IMR-90 (cell line): ENCODE data around the gene ARHGAP10. TPM values are rescaled to one million over a fixed set of nuclear protein-coding genes. Genes with fewer than 3 reads are reported as not detected.

ENCODE experiments used
- ATAC-seq: fragments of 200-7000 bp; cut with Tn5 transposase; 2 replicates; pipeline ENCODE4 v1.9.1; 2020; ENCODE audit warnings: low read depth, mild to moderate bottlenecking, moderate library complexity
- BruUV-seq: library from RNA; stranded (reverse); fragments of 400-500 nt; replicated peaks from 2 replicates; lab custom pipeline; 2021; lab: Mats Ljungman, UMichigan
- CTCF ChIA-PET: fragments of 300-600 bp; formaldehyde crosslinking; extraction: SDS; loops from one replicate; lab custom pipeline; 2021; ENCODE audit warnings: antibody characterized with exemption; lab: Yijun Ruan, JAX
- POLR2A ChIA-PET: fragments of 300-600 bp; sonication (Branson Sonifier 250); formaldehyde crosslinking; loops from one replicate; lab custom pipeline; 2022; ENCODE audit warnings: antibody characterized with exemption; ENCODE audit not compliant: unreplicated experiment; lab: Charles Lee
- DNase-seq: peaks from one replicate; pipeline ENCODE4 v3.0.0; 2013
- H2AFZ ChIP-seq: replicated peaks from 2 replicates; pipeline ENCODE3; 2013; ENCODE audit warnings: low read length, mild to moderate bottlenecking; ENCODE audit not compliant: poor library complexity
- H2AK5ac ChIP-seq: 2 replicates; pipeline ENCODE4 v1.6.1; 2013; ENCODE audit warnings: low read depth, low read length, inconsistent platforms
- H2AK9ac ChIP-seq: replicated peaks from 2 replicates; pipeline ENCODE3; 2013; ENCODE audit warnings: mild to moderate bottlenecking, low read depth, low read length, moderate library complexity; ENCODE audit not compliant: poor library complexity
- H2BK120ac ChIP-seq: 2 replicates; pipeline ENCODE4 v1.6.1; 2013; ENCODE audit warnings: low read depth, low read length, inconsistent platforms
- H2BK15ac ChIP-seq: 3 replicates; pipeline ENCODE4 v1.6.1; 2013; ENCODE audit warnings: low read depth, low read length, inconsistent platforms
- H2BK20ac ChIP-seq: 2 replicates; pipeline ENCODE4 v1.6.1; 2013; ENCODE audit warnings: low read depth, mild to moderate bottlenecking, inconsistent platforms, low read length, moderate library complexity
- H2BK5ac ChIP-seq: 2 replicates; pipeline ENCODE4 v1.6.1; 2013; ENCODE audit warnings: mild to moderate bottlenecking, low read depth, low read length, inconsistent platforms; ENCODE audit not compliant: poor library complexity, severe bottlenecking
- H3K14ac ChIP-seq: replicated peaks from 2 replicates; pipeline ENCODE4 v1.6.1; 2013; ENCODE audit warnings: low read depth, low read length, inconsistent platforms
- H3K18ac ChIP-seq: 2 replicates; pipeline ENCODE4 v1.6.1; 2013; ENCODE audit warnings: low read depth, low read length, control low read depth
- H3K23ac ChIP-seq: 2 replicates; pipeline ENCODE4 v1.6.1; 2013; ENCODE audit warnings: low read depth, low read length, inconsistent platforms
- H3K27ac ChIP-seq: 2 replicates; pipeline ENCODE4 v1.5.1; 2013; ENCODE audit warnings: mild to moderate bottlenecking, control low read depth, low read length; ENCODE audit not compliant: insufficient read depth
- H3K27me3 ChIP-seq: 2 replicates; pipeline ENCODE4 v1.6.1; 2013; ENCODE audit warnings: low read length; ENCODE audit not compliant: control insufficient read depth, insufficient read depth
- H3K36me3 ChIP-seq: 2 replicates; pipeline ENCODE4 v1.6.1; 2013; ENCODE audit warnings: low read length, mixed read lengths; ENCODE audit not compliant: control insufficient read depth, insufficient read depth
- H3K4ac ChIP-seq: 2 replicates; pipeline ENCODE4 v1.6.1; 2013; ENCODE audit warnings: low read depth, low read length, inconsistent platforms
- H3K4me1 ChIP-seq: 2 replicates; pipeline ENCODE4 v1.6.1; 2013; ENCODE audit warnings: low read length, mixed read lengths; ENCODE audit not compliant: control insufficient read depth, insufficient read depth
- H3K4me2 ChIP-seq: 2 replicates; pipeline ENCODE4 v1.6.1; 2013; ENCODE audit warnings: low read depth, mild to moderate bottlenecking, control low read depth, low read length, moderate library complexity
- H3K4me3 ChIP-seq: 2 replicates; pipeline ENCODE4 v1.5.1; 2013; ENCODE audit warnings: low read depth, mild to moderate bottlenecking, control low read depth, low read length, moderate library complexity; ENCODE audit not compliant: insufficient read depth
- H3K56ac ChIP-seq: 2 replicates; pipeline ENCODE4 v1.6.1; 2013; ENCODE audit warnings: low read length, inconsistent platforms; ENCODE audit not compliant: insufficient read depth; ENCODE audit errors: extremely low read depth
- H3K79me1 ChIP-seq, 2 experiments: 2 replicates each; pipeline ENCODE4 v1.6.1; 2013; ENCODE audit warnings: low read length in 2 of 2, inconsistent platforms in 1 of 2, low read depth in 1 of 2
- H3K9ac ChIP-seq: 2 replicates; pipeline ENCODE4 v1.6.1; 2013; ENCODE audit warnings: low read depth, low read length, control low read depth
- H3K9me1 ChIP-seq: 2 replicates; pipeline ENCODE4 v1.6.1; 2013; ENCODE audit warnings: low read length, inconsistent platforms; ENCODE audit not compliant: insufficient read depth
- H3K9me3 ChIP-seq: 2 replicates; pipeline ENCODE4 v1.6.1; 2013; ENCODE audit warnings: low read length; ENCODE audit not compliant: control insufficient read depth, insufficient read depth
- H4K20me1 ChIP-seq: 2 replicates; pipeline ENCODE4 v1.6.1; 2013; ENCODE audit warnings: low read length, inconsistent platforms; ENCODE audit not compliant: insufficient read depth
- H4K5ac ChIP-seq: 2 replicates; pipeline ENCODE4 v1.6.1; 2013; ENCODE audit warnings: mild to moderate bottlenecking, low read depth, low read length, control low read depth
- H4K8ac ChIP-seq, 2 experiments: 2 replicates each; pipeline ENCODE4 v1.6.1; 2013; ENCODE audit warnings: low read depth in 2 of 2, low read length in 2 of 2, control low read depth in 1 of 2, inconsistent platforms in 1 of 2
- H4K91ac ChIP-seq: 2 replicates; pipeline ENCODE4 v1.6.1; 2013; ENCODE audit warnings: low read depth, low read length, inconsistent platforms; ENCODE audit not compliant: insufficient read depth
- BHLHE40 ChIP-seq: fragments of 150-350 bp; IDR thresholded peaks from 2 replicates; pipeline ENCODE4 v1.6.1; 2016; ENCODE audit warnings: mild to moderate bottlenecking, low read depth, low read length
- CEBPB ChIP-seq: IDR thresholded peaks from 2 replicates; pipeline ENCODE4 v1.6.1; 2012; ENCODE audit warnings: low read depth, low read length, improper control_type of control experiment
- CHD1 ChIP-seq: IDR thresholded peaks from 2 replicates; pipeline ENCODE4 v1.6.1; 2012; ENCODE audit warnings: low read depth, low read length, improper control_type of control experiment
- MAFK ChIP-seq: IDR thresholded peaks from 2 replicates; pipeline ENCODE4 v1.6.1; 2012; ENCODE audit warnings: low read depth, low read length, improper control_type of control experiment
- MXI1 ChIP-seq: IDR thresholded peaks from 2 replicates; pipeline ENCODE4 v1.6.1; 2012; ENCODE audit warnings: low read depth, mild to moderate bottlenecking, low read length, moderate library complexity, borderline replicate concordance
- NFE2L2 ChIP-seq: fragments of 150-350 bp; IDR thresholded peaks from 2 replicates; pipeline ENCODE4 v1.6.1; 2016; ENCODE audit warnings: low read depth, mild to moderate bottlenecking, low read length
- POLR2A ChIP-seq: IDR thresholded peaks from 2 replicates; pipeline ENCODE4 v1.6.1; 2012; ENCODE audit warnings: mild to moderate bottlenecking, low read depth, low read length
- RAD21 ChIP-seq: IDR thresholded peaks from 2 replicates; pipeline ENCODE4 v1.6.1; 2012; ENCODE audit warnings: low read length, improper control_type of control experiment
- RCOR1 ChIP-seq: IDR thresholded peaks from 2 replicates; pipeline ENCODE4 v1.6.1; 2012; ENCODE audit warnings: mild to moderate bottlenecking, low read length, improper control_type of control experiment; ENCODE audit not compliant: insufficient replicate concordance
- RFX5 ChIP-seq: IDR thresholded peaks from 2 replicates; pipeline ENCODE4 v1.8.0; 2012; ENCODE audit warnings: low read depth, mild to moderate bottlenecking, low read length, moderate library complexity
- SMC3 ChIP-seq: fragments of 150-350 bp; IDR thresholded peaks from 2 replicates; pipeline ENCODE4 v1.6.1; 2016; ENCODE audit warnings: low read depth, mild to moderate bottlenecking, antibody characterized with exemption, low read length, moderate library complexity
- WGBS, 2 experiments: methylation state at CpG; one replicate each; pipeline versions ENCODE4 v1.1.5 to v1.1.7; 2013; ENCODE audit warnings: missing lambda C conversion rate in 2 of 2; ENCODE audit not compliant: insufficient read length in 1 of 2; ENCODE audit errors: extremely low coverage in 2 of 2; 5-methylcytosine and 5-hydroxymethylcytosine counted together
- dilution Hi-C: fragments of 300-500 bp; cut with HindIII; formaldehyde crosslinking; loops from one replicate; pipeline ENCODE4 v1.14.3; 2018; ENCODE audit warnings: low sequenced_read_pairs; ENCODE audit not compliant: unreplicated experiment
- in situ Hi-C: fragments of 300-500 bp; cut with MboI; formaldehyde crosslinking; loops from 3 replicates; pipeline ENCODE4 v1.14.3; 2019; ENCODE audit warnings: low sequenced_read_pairs, inconsistent platforms, mixed read lengths
- intact Hi-C: fragments of 100-400 bp; cut with micrococcal nuclease; formaldehyde crosslinking; loops from 2 replicates; pipeline ENCODE4 v1.10.0; 2022
- polyA plus RNA-seq, 3 experiments: library from polyadenylated mRNA; depleted of rRNA; stranded (reverse); fragments of >200 nt; gene quantifications; 2 replicates each; pipeline ENCODE4 v1.2.3, GENCODE V29; 2012; ENCODE audit warnings: low replicate concordance in 1 of 3
- total RNA-seq: library from RNA; depleted of rRNA; stranded (reverse); fragments of >200 nt; gene quantifications from 2 replicates; pipeline ENCODE4 v1.2.3, GENCODE V29; 2012
- TF ChIP-seq, protein P1 (sequence below): fragments of 150-350 bp; IDR thresholded peaks from 2 replicates; pipeline ENCODE4 v1.6.1; 2016; ENCODE audit warnings: low read depth, mild to moderate bottlenecking, low read length, moderate library complexity, borderline replicate concordance
- TF ChIP-seq, protein P2 (sequence below): fragments of 150-350 bp; IDR thresholded peaks from 2 replicates; pipeline ENCODE4 v1.6.1; 2017; ENCODE audit warnings: mild to moderate bottlenecking, antibody characterized with exemption, low read length, low read depth
- TF ChIP-seq, protein P3 (sequence below): conservative IDR thresholded peaks from 2 replicates; pipeline ENCODE4 v1.5.1; 2012; ENCODE audit warnings: mild to moderate bottlenecking, low read depth, low read length, improper control_type of control experiment

ARHGAP10 gene
- total and polyA plus RNA-seq, 2 of the 4 experiments (the other 2 are of a cell fraction), result 27.1 to 29.4 TPM

DNA sequence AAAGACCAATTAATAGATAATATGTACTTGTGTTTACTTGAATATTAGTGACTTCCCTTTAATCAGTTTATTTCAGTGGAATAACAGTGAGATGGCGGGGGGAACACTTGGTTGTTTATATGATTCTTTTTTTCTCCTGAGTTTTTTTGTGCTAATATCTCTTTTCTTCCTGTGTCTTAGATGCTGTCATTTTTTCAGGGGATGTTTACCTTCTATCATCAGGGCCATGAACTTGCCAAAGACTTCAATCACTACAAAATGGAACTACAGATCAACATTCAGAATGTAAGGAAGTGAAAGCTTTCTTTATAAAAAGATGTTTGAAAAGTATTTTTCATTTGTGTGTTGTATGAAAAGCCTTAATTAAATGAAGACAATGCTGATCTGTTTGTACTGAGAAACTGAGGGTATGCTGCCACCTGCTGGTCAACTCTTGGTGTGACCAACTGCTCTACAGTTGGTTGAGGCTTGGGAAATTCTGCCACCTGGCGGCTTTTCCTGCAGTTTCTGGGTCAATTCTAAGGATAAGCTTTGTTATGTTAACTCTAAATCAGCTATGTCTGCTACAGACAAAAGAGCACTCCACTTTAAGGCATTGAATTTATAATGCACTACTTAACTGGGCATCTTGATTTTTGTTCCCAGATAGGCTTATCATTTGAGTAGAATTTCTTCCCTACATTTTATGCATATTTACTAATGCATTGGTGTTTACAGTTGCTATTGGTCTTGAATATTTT, 134.8 kb downstream of the ARHGAP10 start:
- no peak overlapping the region for H3K14ac ChIP-seq
- no peak overlapping the region for H3K4me2 ChIP-seq
- no peak overlapping the region for H3K23ac ChIP-seq
- H3K9ac ChIP-seq, result no peak overlapping the region
- peaks cover 8 to 34% of the 10 kb centered on the region in 2 experiments; a peak in 3 of 4 replicates for H3K79me1 ChIP-seq
- no peak overlapping the region for H3K4me3 ChIP-seq
- WGBS, 2 experiments, result no CpG with 5 or more reads among the region's 2 CpGs
- no peaks in the 10 kb centered on the region; the same call in 1 of the 2 replicates for H3K9me1 ChIP-seq
- peaks cover 9% of the 10 kb centered on the region for H3K36me3 ChIP-seq
- no peak overlapping the region for H3K18ac ChIP-seq
- H2BK15ac ChIP-seq, result no peak overlapping the region
- no TSS peak for BruUV-seq
- CTCF ChIA-PET, result interaction anchor here (0.5 to 2.1 kb wide), 51 partner anchors 8 to 758 kb away, joined by 3 to 15 read pairs (median 5); partner anchors contain the start of genes ARHGAP10 and PRMT9
- H2AK9ac ChIP-seq, result no peak overlapping the region
- DNase-seq (peak; percentile 91), ATAC-seq (peak; percentile 85)
- H2AK5ac ChIP-seq, result no peak overlapping the region
- no peaks in the 10 kb centered on the region for H3K27me3 ChIP-seq
- dilution Hi-C loops, result no loop called here
- no peak overlapping the region for H4K91ac ChIP-seq
- intact Hi-C loops, result loop anchor here (1.0 to 10.0 kb wide), 10 partner anchors 132 to 852 kb away; partner anchors contain the start of genes PRMT9 and TMEM184C
- in situ Hi-C loops, result loop anchor here (5.0 to 25.0 kb wide), 5 partner anchors 134 to 752 kb away; partner anchors contain the start of gene ARHGAP10
- peaks cover 14% of the 10 kb centered on the region for H3K4me1 ChIP-seq
- H3K9me3 ChIP-seq, result no peaks in the 10 kb centered on the region
- H4K5ac ChIP-seq, result no peak overlapping the region
- H2BK120ac ChIP-seq, result no peak overlapping the region
- no peak overlapping the region for H2BK5ac ChIP-seq
- no peak overlapping the region for H2BK20ac ChIP-seq
- no peak overlapping the region for H3K4ac ChIP-seq
- H2AFZ ChIP-seq, result no peak overlapping the region
- POLR2A ChIA-PET, result no interaction called here
- H3K56ac ChIP-seq, result no peak overlapping the region
- H4K8ac ChIP-seq, result no peak overlapping the region
- H3K27ac ChIP-seq, result no peak overlapping the region
- H4K20me1 ChIP-seq, result peaks cover 3% of the 10 kb centered on the region; the same call in 1 of the 2 replicates
- TF ChIP-seq RAD21 (peak; percentile 99), RFX5 (no peak), CEBPB (no peak), NFE2L2 (no peak), MXI1 (no peak), BHLHE40 (no peak), RCOR1 (no peak), POLR2A (peak; percentile 61; the same call in 1 of the 2 replicates), MAFK (peak; percentile 48), SMC3 (peak; percentile 99), CHD1 (no peak)
- TF ChIP-seq, protein P1, sequence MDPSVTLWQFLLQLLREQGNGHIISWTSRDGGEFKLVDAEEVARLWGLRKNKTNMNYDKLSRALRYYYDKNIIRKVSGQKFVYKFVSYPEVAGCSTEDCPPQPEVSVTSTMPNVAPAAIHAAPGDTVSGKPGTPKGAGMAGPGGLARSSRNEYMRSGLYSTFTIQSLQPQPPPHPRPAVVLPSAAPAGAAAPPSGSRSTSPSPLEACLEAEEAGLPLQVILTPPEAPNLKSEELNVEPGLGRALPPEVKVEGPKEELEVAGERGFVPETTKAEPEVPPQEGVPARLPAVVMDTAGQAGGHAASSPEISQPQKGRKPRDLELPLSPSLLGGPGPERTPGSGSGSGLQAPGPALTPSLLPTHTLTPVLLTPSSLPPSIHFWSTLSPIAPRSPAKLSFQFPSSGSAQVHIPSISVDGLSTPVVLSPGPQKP, result no peak
- TF ChIP-seq, protein P2, sequence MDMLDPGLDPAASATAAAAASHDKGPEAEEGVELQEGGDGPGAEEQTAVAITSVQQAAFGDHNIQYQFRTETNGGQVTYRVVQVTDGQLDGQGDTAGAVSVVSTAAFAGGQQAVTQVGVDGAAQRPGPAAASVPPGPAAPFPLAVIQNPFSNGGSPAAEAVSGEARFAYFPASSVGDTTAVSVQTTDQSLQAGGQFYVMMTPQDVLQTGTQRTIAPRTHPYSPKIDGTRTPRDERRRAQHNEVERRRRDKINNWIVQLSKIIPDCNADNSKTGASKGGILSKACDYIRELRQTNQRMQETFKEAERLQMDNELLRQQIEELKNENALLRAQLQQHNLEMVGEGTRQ, result no peak
- TF ChIP-seq, protein P3, sequence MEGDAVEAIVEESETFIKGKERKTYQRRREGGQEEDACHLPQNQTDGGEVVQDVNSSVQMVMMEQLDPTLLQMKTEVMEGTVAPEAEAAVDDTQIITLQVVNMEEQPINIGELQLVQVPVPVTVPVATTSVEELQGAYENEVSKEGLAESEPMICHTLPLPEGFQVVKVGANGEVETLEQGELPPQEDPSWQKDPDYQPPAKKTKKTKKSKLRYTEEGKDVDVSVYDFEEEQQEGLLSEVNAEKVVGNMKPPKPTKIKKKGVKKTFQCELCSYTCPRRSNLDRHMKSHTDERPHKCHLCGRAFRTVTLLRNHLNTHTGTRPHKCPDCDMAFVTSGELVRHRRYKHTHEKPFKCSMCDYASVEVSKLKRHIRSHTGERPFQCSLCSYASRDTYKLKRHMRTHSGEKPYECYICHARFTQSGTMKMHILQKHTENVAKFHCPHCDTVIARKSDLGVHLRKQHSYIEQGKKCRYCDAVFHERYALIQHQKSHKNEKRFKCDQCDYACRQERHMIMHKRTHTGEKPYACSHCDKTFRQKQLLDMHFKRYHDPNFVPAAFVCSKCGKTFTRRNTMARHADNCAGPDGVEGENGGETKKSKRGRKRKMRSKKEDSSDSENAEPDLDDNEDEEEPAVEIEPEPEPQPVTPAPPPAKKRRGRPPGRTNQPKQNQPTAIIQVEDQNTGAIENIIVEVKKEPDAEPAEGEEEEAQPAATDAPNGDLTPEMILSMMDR, result peak; percentile 100; the same call in 1 of the 2 replicates
